T-helper 2 cell (primary cell): Measurements from ENCODE around the gene PC.
"Not testable (repeated sequence)": the region's sequence is repeated elsewhere in the genome, so short reads cannot be mapped to it uniquely, and the experiment has no call there.

Experiments
- DNase-seq, 5 experiments: peaks; one replicate each; pipeline versions ENCODE4 v3.0.0 to v3.0.0-alpha.2; 2012 to 2022
- total RNA-seq, 2 donors: gene quantifications; one replicate each; lab custom pipeline; 2026; lab: John Stamatoyannopoulos, UW

The PC gene, protein sequence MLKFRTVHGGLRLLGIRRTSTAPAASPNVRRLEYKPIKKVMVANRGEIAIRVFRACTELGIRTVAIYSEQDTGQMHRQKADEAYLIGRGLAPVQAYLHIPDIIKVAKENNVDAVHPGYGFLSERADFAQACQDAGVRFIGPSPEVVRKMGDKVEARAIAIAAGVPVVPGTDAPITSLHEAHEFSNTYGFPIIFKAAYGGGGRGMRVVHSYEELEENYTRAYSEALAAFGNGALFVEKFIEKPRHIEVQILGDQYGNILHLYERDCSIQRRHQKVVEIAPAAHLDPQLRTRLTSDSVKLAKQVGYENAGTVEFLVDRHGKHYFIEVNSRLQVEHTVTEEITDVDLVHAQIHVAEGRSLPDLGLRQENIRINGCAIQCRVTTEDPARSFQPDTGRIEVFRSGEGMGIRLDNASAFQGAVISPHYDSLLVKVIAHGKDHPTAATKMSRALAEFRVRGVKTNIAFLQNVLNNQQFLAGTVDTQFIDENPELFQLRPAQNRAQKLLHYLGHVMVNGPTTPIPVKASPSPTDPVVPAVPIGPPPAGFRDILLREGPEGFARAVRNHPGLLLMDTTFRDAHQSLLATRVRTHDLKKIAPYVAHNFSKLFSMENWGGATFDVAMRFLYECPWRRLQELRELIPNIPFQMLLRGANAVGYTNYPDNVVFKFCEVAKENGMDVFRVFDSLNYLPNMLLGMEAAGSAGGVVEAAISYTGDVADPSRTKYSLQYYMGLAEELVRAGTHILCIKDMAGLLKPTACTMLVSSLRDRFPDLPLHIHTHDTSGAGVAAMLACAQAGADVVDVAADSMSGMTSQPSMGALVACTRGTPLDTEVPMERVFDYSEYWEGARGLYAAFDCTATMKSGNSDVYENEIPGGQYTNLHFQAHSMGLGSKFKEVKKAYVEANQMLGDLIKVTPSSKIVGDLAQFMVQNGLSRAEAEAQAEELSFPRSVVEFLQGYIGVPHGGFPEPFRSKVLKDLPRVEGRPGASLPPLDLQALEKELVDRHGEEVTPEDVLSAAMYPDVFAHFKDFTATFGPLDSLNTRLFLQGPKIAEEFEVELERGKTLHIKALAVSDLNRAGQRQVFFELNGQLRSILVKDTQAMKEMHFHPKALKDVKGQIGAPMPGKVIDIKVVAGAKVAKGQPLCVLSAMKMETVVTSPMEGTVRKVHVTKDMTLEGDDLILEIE
- 4.1 to 5.5 reads per million in 2 donors for total RNA-seq

DNA sequence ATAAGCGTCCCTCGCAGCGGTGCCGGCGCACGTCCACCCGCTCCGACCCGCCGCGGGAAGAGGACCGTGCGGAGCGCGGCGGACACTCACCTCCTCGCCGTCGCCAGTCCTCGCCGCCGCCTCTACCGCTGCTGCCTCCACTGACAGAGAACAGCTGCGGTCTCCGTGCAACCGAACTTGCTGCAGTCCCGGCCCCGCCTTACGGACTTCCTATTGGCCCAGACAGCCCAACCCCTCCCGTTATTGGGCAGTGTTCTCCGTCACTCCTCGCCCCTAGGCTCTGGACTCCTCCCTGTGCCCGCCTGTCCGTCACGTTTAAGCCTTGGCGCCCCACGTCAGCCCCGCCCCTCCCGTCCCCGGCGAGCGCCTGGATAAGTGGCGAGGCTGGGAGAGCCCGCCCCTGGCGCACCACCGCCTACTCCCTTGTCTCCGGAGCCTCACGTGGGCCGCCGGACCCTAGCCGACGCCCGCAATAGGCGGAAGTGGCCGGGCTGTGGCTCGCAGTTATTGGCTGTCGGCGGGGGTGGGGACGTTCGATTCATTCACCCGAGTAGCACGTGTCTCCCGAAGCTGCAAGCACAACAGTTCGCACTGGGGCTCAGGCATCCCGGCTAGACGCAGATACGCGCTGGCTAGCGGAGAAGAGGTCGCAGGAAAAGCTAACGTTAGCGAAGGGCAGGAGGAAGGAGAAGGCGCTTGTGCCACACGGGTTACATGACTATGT is at the start of gene PC:
TSS of gene PC (minus strand) at position 152 of the 724 bp plus-strand sequence. CDS start 86,224 bp downstream, outside the sequence.
- peak; percentile 92 to 100 (median 95) for DNase-seq

DNA sequence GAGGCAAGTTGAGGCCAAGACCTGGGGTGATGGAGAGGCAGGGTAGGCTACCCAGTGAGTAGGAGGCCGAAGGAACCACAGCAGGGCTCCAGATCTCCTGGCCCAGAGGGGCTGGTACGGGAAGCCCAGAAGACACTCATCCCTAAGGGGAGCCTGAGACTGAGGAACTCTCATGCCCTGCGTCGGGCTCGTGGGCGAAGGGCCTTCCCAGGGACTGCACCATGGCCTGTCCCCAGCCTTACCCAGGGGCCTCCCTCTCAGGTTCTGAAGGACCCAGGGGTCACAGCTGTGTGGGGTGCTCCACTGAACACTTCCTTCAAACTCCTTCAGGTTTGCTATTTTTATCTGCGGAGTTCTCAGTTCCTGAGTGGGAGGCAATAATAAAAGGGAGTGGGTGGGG is 48.9 kb upstream of the PC start:
- no peak for DNase-seq

DNA sequence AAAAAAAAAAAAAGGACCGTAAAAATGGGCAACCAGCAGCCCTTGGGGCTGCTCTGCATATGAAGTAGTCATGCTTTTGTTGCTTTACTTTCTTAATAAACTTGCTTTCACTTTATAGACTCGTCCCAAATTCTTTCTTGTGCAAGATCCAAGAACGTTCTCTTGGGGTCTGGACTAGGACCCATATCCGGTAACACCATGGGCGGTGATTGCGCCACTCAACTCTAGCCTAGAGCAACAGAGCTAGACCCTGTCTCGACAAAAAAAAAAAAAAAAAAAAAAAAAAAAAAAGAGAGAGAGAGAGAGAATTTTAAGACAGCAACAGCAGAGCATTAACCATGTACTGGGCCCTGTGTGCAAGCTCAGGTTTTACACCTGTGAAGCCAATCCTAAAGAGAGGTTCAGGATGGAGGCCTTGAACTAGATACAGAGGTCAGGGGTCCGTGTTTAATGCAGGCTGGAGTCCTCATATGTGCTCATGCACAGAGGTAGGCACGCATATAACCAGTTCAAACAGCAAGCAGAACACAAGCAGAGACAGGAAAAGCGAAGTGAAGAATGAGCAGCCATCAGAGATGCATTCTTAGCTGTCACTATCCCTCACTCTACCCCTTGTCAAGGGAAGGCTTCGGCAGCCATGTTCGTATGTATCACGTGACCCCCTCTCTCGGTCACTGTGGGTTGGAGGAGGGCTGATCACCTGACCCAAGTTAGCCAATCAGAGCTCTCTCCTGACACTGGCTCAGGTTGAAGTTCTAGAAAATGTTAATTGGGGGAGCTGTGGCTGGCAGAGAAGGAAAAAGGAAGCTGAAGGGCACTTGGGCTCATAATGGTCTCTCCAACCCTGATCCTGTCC is 48.1 kb upstream of the PC start:
- peak in 1 of 5 experiments; percentile 48 for DNase-seq

DNA sequence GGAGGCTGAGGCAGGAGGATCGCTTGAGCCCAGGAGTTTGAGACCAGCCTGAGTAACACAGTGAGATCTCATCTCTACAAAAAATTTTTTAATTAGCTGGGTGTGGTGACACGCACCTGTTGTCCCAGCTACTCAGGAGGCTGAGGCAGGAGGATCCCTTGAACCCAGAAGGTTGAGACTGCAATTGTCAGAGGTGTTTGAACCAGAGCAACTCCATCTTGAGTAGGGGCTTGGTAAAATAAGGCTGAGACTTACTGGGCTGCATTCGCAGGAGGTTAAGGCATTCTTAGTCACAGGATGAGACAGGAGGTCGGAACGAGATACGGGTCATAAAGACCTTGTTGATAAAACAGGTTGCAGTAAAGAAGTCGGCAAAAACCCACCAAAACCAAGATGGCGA is 47.0 kb upstream of the PC start:
- DNase-seq: not testable (repeated sequence)

DNA sequence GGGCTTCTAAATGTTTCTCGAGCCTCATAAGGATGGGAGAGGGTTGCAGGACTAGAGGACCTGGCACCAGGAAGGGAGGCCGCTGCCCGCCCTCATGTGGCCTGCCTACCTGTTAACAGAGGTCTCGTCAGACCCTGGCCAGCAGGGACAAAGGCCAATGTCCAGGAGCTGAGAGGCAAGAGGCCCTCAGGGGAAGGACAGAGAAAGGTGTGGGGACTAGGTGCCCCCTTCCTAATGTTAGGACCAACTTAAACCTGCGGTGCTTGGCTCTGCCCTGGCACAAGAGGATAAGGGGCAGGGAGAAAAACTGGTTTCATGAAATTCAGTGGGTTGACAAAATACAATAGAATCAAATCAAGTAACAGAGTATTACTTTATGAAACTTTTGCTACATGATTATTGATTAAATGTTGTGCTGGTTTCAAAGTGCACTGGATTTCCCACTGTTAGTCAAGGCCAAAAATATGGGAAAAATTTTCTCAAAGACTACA is 44.8 kb upstream of the PC start:
- DNase-seq: no peak

DNA sequence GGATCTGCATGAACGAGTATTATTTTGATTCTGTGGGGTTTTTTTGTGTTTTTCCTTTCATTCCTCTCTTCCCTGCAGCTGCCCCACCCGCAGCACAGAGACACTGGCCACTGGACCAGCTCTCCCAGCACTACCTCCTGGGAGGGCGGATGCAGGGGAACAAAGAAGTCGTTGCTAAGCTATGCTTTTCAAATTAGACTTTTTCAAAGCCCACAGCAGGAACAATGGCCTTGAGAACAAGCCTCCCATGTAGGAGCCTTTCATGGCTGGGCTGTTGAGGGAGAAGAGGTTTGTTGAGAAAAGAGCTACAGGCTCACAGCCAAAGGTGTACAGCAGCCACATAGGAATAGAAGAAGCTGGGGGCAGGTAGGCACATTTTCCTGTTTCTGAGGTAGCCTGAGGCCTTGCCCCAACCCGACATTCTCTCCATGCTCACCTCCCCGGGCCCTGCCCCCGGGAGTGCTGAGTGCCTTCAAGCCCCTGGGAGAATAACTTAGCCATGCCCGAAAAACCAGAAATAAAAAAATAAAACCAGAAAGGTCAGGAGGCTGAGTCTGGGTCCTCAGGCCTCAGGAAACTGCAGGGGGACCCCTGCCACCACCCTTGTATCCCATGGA is 44.2 kb upstream of the PC start:
- no peak for DNase-seq

DNA sequence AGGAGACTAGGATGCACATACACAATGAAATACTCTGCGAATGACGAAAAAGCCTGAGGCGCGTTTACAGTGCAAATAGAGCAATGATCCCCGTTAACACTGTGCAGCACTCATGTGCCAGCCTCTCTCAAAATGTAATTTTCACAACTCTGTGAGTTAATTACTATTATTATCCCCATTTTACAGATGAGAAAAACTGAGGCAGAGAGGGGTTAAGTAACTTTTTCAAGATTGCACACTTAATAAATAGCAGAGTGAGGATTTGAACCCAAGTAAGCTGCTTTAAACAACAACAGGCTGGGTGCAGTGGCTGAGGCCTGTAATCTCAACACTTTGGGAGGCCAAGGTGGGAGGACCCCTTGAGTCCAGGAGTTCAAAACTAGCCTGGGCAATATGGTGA is 43.1 kb upstream of the PC start:
- DNase-seq: no peak

DNA sequence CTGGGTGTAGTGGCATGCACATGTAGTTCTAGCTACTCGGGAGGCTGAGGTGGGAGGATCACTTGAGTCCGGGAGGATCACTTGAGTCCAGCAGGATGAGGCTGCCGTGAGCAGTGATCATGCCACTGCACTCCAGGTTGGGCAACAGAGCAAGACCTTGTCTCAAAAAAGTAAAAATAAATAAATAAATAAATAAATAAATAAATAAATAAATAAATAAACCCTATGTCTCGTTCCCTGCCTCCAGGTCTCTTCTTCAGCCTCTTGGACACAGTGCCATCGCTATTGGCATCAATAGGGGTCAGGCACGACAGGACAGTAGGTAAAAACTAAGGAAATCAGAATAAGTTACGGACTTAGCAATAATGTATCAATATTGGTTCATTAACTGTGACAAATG is 41.4 kb upstream of the PC start:
- DNase-seq: no peak

DNA sequence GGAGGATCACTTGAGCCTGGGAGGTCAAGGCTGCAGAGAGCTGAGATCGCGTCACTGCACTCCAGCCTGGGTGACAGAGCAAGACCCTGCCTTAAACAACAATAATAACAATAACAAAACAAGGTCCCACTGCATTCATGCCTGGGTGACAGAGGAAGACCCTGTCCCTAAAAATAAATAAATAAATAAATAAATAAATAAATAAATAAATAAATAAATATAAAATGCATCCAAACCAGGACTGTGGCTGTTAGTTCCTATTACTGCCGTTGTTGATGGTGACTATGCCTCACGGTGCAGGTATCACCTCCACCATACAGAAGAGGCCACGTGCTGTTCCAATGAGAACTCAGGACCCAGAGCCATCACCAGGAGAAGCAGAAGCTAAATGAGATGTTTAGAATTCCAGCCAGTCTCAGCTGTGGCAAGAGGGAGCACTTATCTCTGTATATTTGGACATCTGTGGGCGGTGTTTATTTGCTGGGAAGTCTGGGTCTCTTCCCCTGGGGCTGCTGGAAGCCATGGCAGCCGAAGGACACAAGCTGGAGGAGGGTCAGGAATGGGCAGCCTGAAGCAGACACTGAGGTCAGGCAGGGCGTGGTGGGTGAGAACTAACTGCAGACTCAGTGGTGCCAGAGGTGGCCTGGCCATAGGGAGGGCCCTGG is 38.6 kb upstream of the PC start:
- DNase-seq: no peak

DNA sequence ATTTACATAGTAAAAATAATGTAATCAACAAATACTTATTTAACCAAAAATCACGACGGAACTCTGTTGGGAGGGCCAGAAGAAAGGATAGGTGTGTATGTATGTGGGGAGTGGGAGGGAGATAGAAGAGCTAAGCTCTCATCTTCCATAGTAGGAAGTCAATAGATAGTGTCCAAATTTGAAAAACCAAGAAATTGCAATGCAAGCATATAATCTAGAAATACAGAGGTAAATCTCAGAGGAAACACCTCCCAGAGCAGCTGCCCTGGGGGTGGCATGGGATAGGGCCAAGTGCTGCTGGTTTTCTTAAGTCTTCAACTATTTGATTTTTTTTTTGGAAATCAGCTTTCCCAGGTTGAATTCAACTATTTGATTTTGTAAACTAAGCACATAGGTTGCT is 33.9 kb upstream of the PC start:
- DNase-seq: no peak

DNA sequence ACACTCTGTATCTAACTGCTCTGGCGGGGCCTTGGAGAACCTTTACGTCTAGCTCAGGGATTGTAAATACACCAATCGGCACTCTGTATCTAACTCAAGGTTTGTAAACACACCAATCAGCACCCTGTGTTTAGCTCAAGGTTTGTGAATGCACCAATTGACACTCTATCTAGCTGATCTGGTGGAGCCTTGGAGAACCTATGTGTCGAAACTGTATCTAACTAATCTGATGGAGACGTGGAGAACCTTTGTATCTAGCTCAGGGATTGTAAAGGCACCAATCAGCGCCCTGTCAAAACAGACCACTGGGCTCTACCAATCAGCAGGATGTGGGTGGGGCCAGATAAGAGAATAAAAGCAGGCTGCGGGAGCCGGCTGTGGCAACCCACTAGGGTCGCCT is 31.2 kb upstream of the PC start:
- not testable (repeated sequence) for DNase-seq

DNA sequence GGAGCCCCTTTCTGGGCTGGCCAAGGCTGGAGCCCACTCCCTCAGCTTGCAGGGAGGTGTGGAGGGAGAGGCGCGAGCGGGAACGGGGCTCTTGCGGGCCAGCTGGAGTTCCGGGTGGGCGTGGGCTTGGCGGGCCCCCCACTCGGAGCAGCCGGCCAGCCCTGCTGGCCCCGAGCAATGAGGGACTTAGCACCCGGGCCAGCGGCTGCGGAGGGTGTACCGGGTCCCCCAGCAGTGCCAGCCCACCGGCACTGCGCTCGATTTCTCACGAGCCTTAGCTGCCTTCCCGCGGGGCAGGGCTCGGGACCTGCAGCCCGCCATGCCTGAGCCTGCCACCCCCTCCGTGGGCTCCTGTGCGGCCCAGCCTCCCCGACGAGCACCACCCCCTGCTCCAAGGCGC is 30.6 kb upstream of the PC start:
- DNase-seq: not testable (repeated sequence)

DNA sequence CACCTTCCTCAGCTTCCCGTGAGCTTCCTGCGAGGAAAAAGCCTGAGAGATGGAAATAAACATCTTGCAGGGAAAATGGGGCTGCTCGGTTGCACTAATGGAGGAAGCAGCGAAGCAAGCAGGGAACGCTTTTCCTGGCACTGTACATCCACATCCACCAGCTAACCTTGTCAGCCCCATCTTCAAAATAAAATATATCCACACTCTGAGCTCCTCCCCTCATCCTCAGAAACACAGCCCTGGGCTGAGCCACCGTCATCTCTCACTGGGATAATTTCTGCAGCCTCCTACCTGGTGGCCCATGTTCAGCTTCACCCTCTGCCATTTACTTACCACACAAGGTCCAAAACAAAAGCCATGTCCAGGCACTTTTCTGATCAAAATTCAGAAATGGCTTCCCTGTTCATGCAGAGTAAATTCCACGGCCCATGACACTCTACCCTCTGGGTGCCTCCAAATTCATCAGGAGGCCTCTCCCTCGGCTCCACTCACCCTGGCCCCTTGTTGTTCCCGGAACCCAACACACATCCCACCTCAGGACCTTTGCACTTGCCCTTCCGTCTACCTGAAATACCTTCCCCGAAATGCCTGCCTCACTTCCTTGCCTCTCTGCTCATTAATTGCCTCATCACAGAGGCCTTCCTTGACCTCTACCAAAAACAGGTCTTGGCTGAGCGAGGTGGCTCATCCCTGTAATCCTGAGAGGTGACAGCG is 29.9 kb upstream of the PC start:
- DNase-seq: no peak

DNA sequence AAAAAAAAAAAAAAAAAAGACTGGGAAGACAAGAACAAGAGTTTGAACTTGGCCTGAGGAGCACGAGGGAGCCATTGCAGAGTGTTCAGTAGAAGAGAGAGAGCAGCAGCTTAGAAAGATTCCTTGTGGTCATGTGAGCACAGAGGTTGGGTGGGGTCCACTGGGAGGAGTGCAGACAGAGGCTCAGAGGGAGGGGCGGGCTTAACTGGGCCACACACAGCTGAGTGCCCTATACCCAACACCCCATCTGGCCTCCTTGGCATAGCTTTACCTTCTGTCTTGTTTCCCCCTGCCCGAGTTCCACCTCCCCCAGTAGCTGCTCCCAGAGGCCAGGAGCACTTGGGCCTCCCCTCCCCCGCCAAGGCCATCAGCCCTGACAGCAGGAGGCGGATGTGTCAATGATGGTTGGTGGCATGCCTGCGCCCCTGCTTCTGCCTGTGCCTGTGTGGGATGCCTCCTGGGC is 29.0 kb upstream of the PC start:
- DNase-seq: no peak

DNA sequence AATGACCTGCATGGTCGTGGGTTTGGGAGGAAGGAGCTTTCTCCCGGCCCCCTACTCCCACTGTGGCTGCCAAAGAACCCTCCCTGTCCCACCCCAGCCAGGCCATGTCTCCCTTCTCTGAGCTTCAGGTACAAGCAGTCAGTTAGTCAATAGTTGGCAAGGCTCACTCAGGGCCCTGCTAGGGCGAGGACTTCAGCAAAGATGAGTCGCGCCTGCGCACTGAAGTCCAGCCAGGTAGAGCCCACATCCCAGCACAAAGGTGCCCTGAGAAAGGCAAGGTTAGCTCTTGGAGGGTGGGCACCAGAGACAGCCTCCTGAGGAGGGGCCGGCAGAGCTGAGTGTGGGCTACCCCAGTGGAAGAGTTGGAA is 28.0 kb upstream of the PC start:
- DNase-seq: no peak

DNA sequence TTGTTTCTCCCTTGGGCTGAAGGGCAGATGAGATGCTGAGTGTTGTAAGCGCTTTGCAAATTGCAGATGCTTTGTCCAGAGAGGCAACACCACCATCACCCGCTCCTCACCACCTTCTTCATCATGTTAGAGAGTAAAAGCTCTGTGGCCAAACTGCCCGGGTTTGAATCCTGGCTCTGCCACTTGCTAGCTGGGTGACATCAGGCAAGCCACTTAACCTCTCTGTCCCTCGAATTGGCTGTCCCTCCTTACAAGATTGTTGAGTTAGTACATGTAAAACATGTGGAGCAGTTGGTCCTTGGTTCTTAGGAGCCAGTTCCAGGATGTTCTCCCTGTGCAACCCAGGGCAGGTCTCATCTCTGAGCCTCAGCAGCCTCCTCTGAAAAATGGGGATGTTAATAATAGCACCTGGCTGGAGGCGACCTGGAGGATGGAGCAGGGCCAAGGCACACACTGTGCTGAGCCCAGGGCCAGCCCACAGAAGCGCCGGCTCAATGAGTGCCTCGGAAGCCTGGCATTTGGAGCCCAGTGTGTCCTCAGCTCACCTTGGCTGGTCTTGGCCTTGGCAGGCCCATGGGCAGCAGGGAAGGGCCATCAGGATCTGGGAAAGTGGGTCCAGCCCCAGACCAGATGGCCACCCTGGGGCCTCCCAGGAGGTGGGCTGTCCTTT is 27.5 kb upstream of the PC start:
- DNase-seq: no peak

DNA sequence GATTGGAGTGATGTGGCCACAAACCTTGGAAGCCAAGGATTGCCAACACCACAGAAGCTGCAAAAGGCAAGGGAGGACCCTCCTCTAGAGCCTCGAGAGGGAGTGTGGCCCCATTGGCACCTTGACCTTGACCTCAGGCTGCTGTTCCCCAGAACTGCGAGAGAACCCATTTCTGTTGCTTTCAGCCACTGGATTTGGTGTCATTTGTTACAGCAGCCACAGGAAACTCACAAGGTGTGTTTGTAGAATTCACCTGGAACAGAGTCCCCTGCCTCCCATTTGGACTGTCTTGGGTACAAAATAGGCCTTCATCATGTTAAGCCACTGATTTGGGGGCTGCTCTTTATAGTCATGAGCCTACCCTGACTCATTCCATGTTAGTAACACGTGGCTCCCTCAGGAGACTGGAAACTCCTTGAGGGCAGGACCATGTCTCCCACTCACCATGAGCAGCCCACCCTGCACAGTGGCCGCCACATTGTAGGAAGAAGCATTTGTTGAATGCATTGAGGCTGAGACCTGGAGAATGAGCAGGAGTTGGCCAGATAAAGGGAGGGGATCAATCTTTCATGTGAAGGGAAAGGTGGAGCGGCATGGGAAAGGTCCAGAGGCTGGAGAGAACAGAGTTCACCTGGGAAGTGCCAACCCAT is 25.2 kb upstream of the PC start:
- DNase-seq: no peak

DNA sequence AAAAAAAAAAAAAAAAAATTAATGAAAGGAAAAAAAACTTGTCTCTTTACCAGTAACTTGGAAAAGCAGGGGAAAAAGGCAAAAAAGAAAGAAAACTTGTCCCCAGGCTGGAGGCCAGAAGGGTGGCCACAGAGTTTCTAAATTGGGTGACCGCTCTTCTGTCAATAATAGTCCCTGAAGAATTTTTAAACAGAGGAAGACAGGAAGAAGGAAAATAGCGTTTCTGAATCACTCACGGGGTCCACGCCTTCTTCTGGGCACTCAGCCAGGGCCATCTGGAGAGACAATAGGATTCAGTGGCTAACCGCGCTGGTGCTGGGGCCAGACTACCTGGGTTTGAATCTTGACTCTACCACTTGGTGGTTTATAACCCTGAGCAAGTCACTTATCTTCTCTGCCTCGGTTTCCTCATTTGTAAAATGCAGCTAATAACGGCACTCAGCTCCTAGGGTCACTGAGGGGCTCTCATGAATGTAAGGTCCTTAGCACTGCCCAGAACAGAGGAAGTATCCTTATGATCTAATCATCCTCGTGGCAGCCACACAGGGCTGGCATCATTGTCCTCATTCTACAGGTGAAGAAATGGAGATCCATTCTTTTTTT is 23.9 kb upstream of the PC start:
- DNase-seq: no peak
